ENCODE results near the gene SUSD3. TPM values are rescaled to one million over a fixed set of nuclear protein-coding genes. Genes with fewer than 3 reads are reported as not detected.

SUSD3 gene
- total RNA-seq, 1 donor from 2014 or later, result 6.6 TPM

GRCh38 chr9:93048566-93049448, 9.7 kb upstream of the SUSD3 start:
- DNase-seq (ENCODE audit: low spot score), result no peak
- ATAC-seq, result no peak

GRCh38 chr9:93049491-93049890, 9.0 kb upstream of the SUSD3 start:
- no peak for ATAC-seq
- DNase-seq (ENCODE audit: low spot score), result no peak
- intact Hi-C loops (cut with DNase I), result no loop called here

More at GRCh38 chr9:93048566-93049448, 9.7 kb upstream of the SUSD3 start:
- intact Hi-C loops (cut with DNase I), result no loop called here

DNA sequence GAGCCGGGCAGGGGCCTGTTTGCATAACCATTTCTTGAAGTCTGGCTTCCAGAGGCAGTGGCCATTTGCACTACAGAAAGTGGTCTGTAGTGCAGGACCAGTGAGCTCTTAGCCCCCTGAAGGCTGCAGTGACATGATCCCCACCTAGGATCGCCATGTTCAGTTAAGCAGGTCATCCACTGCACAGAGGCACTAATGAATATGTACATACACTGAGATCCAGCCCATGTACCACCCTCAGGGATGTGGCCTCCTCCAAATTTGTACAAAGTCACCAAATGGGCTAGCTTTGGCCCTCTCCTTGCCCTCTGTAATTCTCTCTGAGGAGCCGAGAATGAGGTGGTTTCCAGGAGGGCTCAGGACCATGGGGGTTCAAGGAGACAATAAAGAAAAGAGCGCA, 8.3 kb upstream of the SUSD3 start:
- no peak for DNase-seq (ENCODE audit: low spot score)
- intact Hi-C loops (cut with DNase I), result no loop called here
- ATAC-seq, result no peak

DNA sequence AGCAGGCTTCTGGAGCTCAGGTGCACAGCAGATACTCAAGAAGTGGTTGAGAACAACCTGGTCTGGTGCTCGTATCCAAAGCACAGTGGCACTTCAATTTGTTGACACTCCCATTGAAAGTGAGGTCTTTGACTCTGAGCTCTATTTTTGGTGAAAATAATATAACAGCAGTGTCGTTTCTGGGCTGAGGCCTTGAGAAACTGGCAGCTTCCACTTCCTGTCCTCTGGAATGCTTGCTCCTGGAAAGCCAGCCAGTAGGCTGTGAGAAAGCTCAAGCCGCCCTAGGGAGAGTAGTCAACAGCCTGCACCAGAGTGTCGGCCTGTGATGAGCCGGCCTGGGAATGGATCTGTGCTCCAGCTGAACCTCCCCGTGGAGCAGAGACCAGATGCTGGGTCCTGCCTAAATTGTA, 6.8 kb upstream of the SUSD3 start:
- intact Hi-C loops (cut with DNase I), result no loop called here
- ATAC-seq (peak; percentile 69), DNase-seq (ENCODE audit: low spot score) (no peak)

DNA sequence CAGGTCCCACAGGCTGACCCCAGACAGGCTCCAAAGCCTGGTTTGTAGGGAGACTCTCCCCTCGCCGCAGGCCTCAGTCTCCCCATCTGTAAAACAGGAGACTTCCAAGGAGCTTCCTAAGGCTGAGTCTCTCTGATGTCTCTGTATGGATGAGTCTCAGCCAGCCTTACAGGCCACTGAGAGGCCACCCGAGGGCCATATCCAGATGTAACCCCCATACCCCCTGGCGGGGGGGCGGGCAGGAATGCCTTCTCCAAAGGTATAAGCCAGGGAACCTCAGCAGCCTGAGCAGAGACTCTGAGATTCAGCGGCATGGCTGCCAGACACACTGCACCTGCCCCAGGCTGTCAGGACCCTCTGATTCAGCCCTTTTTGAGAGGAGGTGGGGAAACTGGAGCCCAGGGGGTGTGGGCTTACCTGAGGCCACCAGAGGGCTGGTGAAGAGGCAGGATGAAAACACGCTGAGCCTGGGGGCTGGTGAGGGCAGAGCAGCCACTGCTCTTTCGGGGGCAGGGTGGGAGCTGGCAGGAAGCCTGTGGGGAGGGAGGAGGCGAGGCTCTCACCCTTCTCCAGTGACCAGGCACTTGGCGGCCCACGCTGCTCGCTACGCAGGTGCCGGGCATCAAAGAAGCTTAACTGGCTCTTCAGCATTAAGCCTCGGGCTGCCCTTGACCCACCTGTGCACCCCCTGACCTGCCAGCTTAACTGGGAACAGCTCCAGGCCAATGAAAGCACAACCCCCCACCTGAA, 5.5 kb upstream of the SUSD3 start:
- DNase-seq (ENCODE audit: low spot score), result no peak
- ATAC-seq, result no peak
- intact Hi-C loops (cut with DNase I), result no loop called here

DNA sequence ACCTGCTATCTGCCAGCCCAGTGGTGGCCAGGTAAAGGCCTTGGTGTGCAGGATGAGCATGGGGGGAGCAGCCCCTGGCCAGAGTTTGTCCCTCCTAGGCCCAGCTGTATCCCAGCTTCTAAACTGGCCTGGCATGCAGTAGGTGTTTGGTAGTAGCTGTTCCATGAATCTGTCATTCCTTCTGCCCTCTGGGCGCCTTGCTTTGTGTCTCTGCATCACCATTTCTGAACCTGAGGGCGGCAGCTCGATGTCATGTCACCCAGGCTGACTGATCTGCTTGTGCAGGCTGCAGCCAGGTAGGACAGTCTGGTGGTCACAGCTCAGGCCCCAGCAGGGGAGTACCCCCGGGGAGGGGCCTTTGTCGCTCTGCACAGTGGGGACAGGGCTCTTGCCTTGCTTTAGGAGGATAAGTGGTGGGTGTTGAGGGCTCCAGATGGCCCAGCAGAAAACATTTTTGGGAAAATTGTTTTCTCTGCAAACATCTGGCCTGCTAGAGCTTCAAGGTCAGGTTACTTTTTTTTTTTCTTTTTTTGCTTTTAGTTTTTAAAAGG, 4.6 kb upstream of the SUSD3 start:
- intact Hi-C loops (cut with DNase I), result no loop called here
- DNase-seq (ENCODE audit: low spot score) (no peak), ATAC-seq (no peak)

GRCh38 chr9:93054758-93055704, 3.5 kb upstream of the SUSD3 start:
- DNase-seq (ENCODE audit: low spot score) (no peak), ATAC-seq (peak; percentile 32)
- intact Hi-C loops (cut with DNase I), result no loop called here

DNA sequence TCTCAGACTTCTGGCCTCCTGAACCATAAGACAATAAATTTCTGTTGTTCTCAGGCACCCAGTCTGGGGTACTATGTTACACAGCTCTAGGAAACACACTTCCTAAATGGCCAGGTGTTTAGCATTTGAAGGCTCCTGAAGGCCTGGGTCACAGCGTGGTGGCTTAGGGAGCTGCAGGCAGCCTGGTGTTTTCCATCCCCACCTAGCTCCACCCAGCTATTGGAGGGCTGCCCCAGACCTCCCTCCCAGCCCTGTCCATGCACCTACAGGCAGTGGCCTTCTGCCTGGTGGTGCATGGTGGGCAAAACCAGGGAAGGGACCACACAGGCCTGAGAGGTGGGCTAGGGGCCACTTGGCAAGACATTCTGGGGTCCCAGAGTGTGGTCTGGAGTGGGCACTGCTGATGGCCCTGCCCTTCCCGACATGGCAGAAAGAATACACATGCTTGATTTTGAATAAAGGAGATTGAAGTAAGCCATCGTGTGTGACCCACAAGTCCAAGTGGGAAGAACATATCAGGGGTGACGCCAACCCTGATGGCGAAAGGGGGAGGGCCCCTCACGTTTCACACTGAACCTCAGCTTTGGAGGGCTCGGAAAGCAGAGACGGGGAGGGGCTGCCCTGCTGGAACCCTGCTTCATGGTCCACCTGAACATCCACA, 1.3 kb upstream of the SUSD3 start:
- DNase-seq (ENCODE audit: low spot score) (no peak), ATAC-seq (no peak)
- intact Hi-C loops (cut with DNase I), result no loop called here

DNA sequence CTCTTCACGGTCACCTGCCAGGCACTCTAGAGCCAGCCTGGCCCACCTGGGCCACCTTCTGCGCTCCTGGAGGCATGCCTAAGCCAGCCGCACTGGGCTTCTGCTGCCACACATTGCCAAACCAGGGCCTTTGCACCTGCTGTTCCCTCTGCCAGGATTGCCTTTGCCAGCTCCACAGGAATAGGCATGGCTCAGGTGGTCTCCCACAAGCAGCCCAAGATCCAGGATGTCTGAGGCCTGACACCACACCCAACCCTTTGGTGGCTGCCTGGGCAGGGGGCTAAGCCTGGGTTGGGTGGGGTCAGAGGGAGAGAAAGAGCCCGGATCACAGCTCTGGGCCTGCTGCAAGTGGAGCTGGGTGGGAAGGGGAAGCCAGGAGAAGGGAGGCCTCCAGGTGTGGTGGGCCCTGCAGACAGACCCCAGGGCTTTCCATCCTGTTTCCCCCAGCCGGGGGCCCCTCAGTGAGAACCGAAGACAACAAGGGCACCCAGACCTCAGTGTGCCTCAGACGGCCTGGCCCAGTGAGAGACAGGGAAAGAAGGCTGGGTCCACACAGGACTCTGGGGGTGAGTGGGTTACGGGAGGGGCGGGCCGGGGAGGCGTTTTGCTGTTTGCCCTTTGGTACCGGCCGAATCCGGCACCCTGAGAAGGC, 672 bp upstream of the SUSD3 start:
- intact Hi-C loops (cut with DNase I), result no loop called here
- DNase-seq (ENCODE audit: low spot score), result no peak
- ATAC-seq, result peak; percentile 33

DNA sequence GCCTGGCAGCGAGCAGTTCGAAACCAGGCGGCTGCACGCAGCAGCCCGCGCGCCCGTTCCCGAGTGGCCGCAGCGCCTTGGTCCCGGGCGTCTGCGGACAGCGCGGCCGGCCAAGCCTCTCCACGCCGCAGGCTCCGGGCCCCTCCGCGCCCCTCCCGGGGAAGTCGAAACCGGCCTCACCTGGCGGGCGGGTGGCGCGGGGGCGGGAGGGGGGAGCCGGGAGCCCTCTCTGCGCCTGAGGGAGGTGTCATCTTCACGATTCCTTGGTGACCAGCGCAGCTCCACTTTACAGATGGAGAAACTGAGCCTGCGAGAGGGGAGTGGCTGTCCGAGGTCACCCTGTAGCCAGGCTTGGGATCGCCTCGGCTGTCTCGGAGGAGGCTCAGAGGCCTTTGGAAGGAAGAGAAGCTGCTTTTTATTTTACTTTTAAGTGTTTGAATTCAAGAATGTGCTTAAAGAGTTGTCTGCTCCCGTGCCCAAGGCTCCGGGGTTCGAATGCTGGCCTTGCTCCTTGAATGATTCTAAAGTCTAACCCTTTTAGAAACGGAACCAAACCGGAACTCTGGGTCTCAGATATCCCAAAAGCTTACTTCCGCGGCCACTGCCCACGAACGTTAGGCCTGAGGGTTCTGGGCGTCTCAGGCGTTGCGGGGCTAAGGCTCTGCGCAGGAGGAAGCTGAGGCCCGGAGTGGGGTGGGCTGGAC, 662 bp downstream of the SUSD3 start:
- no peak for DNase-seq (ENCODE audit: low spot score)
- no peak for ATAC-seq
- intact Hi-C loops (cut with DNase I), result no loop called here

- intact Hi-C loops (cut with DNase I), result no loop called here
- ATAC-seq (no peak), DNase-seq (ENCODE audit: low spot score) (no peak)
Measured at GRCh38 chr9:93059715-93060578, 1.4 kb downstream of the SUSD3 start.

- DNase-seq (ENCODE audit: low spot score), result no peak
- intact Hi-C loops (cut with DNase I), result no loop called here
Measured at GRCh38 chr9:93060746-93061259, 2.3 kb downstream of the SUSD3 start.

DNA sequence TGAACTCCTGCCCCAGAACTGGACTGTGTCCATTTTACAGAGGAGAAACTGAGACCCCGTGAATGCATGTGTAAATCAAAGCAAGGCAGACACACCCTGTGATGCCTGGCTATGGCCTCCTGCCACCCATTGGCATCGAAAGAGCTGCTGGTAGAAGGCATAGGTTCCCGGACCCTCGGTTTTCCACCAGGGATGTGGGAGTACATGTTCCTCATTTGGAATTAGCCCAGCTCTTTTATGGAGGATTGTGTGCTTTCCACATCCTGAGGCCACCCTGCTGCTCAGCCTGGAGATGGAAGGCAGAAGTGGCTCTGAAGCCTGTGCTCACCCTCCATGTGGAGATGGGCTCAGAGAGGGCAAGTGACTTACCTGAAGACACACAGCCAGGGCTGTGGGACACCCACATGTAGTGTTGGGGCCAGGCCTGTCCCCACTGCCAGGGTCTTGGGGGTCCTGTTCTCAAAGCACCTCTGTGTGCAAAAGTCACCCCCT, 2.8 kb downstream of the SUSD3 start:
- ATAC-seq (no peak), DNase-seq (ENCODE audit: low spot score) (no peak)
- intact Hi-C loops (cut with DNase I), result no loop called here

More at GRCh38 chr9:93060746-93061259, 2.3 kb downstream of the SUSD3 start:
- no peak for ATAC-seq

DNA sequence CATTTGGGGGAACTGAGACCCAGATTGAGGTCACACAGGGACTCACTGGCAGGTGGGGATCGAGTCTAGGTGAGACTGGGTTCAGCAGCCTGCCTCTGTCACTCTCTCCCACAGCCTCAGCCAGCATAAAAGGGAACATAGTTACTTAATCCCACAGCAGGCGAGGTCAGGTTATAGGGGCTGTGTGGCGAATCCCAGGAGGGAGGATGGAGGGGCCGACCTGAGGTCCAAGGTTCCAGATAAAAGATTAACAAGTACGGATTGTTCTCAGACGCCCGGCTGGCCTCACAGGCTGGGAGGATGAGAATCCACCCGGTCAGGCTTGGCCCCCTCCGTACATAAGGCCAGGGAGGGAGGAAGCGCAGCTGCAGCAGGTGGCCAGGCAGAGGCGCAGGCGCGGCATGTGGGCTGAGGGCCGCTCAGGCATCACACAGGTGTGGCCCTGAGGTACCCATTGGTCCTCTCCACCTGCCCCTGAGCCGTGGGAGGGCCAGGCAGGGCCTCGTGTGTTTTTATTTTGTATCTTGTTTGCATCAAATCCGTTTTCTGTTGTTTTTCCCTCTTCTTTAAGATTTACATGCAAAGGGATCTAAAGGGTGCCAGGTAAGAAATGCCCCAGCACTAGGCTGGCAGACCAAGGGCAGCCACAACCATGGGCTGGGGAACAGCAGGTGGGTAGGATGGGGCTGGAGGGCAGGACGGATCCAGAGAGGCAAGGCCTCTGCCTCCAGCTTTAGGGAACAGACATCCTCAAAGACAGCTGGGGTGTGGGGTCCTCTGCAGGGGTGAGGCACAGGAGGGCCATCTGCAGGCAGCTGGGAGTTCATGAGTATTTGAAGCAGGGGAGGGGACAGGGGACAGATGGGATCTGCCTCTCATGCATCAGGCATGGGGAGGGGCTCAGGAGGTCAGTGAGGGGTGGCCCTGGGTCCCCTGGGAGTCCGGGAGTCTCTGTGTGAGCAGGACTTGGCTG, 3.6 kb downstream of the SUSD3 start:
- DNase-seq (ENCODE audit: low spot score), result no peak
- no peak for ATAC-seq
- intact Hi-C loops (cut with DNase I), result no loop called here
